Mucosa of rectum (tissue), 2 donors: ENCODE results near the gene RTN4IP1.
"Not testable (repeated sequence)": the region's sequence is repeated elsewhere in the genome, so short reads cannot be mapped to it uniquely, and the experiment has no call there.

Experiments used
- H3K27ac ChIP-seq, 2 donors: one replicate each; pipeline ENCODE4 v1.7.0; 2013; ENCODE audit warnings: inconsistent platforms in 2 of 2, low read depth in 2 of 2, low read length in 2 of 2
- H3K27me3 ChIP-seq, 2 donors: one replicate each; pipeline ENCODE4 v1.7.0; 2013; ENCODE audit warnings: low read length in 2 of 2; ENCODE audit not compliant: control insufficient read depth in 2 of 2, insufficient read depth in 2 of 2
- H3K36me3 ChIP-seq, 2 donors: one replicate each; pipeline ENCODE4 v1.7.0; 2013; ENCODE audit warnings: low read length in 2 of 2; ENCODE audit not compliant: control insufficient read depth in 2 of 2, insufficient read depth in 2 of 2
- H3K4me1 ChIP-seq, 2 donors: one replicate each; pipeline ENCODE4 v1.7.0; 2013; ENCODE audit warnings: low read length in 2 of 2, mild to moderate bottlenecking in 1 of 2; ENCODE audit not compliant: control insufficient read depth in 2 of 2, insufficient read depth in 2 of 2
- H3K4me3 ChIP-seq, 2 donors: one replicate each; pipeline ENCODE4 v1.7.0; 2013; ENCODE audit warnings: low read length in 2 of 2
- H3K9ac ChIP-seq, 2 donors: one replicate each; pipeline ENCODE4 v1.7.0; 2013; ENCODE audit warnings: low read length in 2 of 2, low read depth in 1 of 2, mild to moderate bottlenecking in 1 of 2
- H3K9me3 ChIP-seq, 2 donors: one replicate each; pipeline ENCODE4 v1.7.0; 2013; ENCODE audit warnings: low read length in 2 of 2; ENCODE audit not compliant: control insufficient read depth in 2 of 2
- donor health status: healthy.
- donor health status: Normal muscosa, but diverticular disease.

The RTN4IP1 gene

GRCh38 chr6:106549521-106549920 is 79.8 kb downstream of the RTN4IP1 start:
- Histone ChIP-seq H3K27me3 (no peaks in the 10 kb centered on the region), H3K9me3 (no peaks in the 10 kb centered on the region), H3K36me3 (peaks cover 34 to 48% of the 10 kb centered on the region in 2 donors), H3K4me1 (peaks cover 2 to 3% of the 10 kb centered on the region in 2 donors), H3K9ac (no peak overlapping the region), H3K27ac (no peak overlapping the region), H3K4me3 (no peak overlapping the region)

- not testable (repeated sequence) for H3K27ac ChIP-seq
- peaks cover 34 to 48% of the 10 kb centered on the region in 2 donors for H3K36me3 ChIP-seq
Measured at GRCh38 chr6:106548926-106549455, 80.3 kb downstream of the RTN4IP1 start.

GRCh38 chr6:106547601-106548453 is 81.5 kb downstream of the RTN4IP1 start:
- Histone ChIP-seq H3K4me3 (no peak overlapping the region), H3K36me3 (peaks cover 27 to 40% of the 10 kb centered on the region in 2 donors), H3K9ac (no peak overlapping the region), H3K27ac (peak overlapping the region; percentile 11 to 50), H3K4me1 (peaks cover 2 to 3% of the 10 kb centered on the region in 2 donors), H3K27me3 (no peaks in the 10 kb centered on the region), H3K9me3 (no peaks in the 10 kb centered on the region)

More at GRCh38 chr6:106548926-106549455, 80.3 kb downstream of the RTN4IP1 start:
- not testable (repeated sequence) for H3K4me3 ChIP-seq, H3K27me3 ChIP-seq, H3K4me1 ChIP-seq, H3K9ac ChIP-seq, H3K9me3 ChIP-seq

- Histone ChIP-seq H3K9ac (no peak overlapping the region), H3K9me3 (no peaks in the 10 kb centered on the region), H3K4me3 (no peak overlapping the region), H3K4me1 (peaks cover 2 to 3% of the 10 kb centered on the region in 2 donors), H3K27ac (peak overlapping the region; percentile 11 to 50), H3K27me3 (no peaks in the 10 kb centered on the region), H3K36me3 (peaks cover 23 to 37% of the 10 kb centered on the region in 2 donors)
Measured at GRCh38 chr6:106546691-106547414, 82.4 kb downstream of the RTN4IP1 start.

GRCh38 chr6:106546261-106546690 is 83.0 kb downstream of the RTN4IP1 start:
- Histone ChIP-seq H3K4me1 (peaks cover 2 to 3% of the 10 kb centered on the region in 2 donors), H3K36me3 (peaks cover 23 to 40% of the 10 kb centered on the region in 2 donors), H3K27ac (peak overlapping the region in 1 of 2 donors; percentile 50), H3K9me3 (no peaks in the 10 kb centered on the region), H3K4me3 (no peak overlapping the region), H3K27me3 (no peaks in the 10 kb centered on the region), H3K9ac (no peak overlapping the region)

- Histone ChIP-seq H3K9ac (no peak overlapping the region), H3K36me3 (peaks cover 17 to 29% of the 10 kb centered on the region in 2 donors), H3K27me3 (no peaks in the 10 kb centered on the region), H3K4me3 (no peak overlapping the region), H3K27ac (no peak overlapping the region), H3K9me3 (no peaks in the 10 kb centered on the region), H3K4me1 (peaks cover 0 to 4% of the 10 kb centered on the region in 2 donors)
Measured at GRCh38 chr6:106540907-106541306, 88.4 kb downstream of the RTN4IP1 start.

GRCh38 chr6:106540432-106540831 is 88.9 kb downstream of the RTN4IP1 start:
- H3K9ac ChIP-seq = no peak overlapping the region
- peaks cover 0 to 4% of the 10 kb centered on the region in 2 donors for H3K4me1 ChIP-seq
- H3K4me3 ChIP-seq = no peak overlapping the region
- H3K27me3 ChIP-seq = no peaks in the 10 kb centered on the region
- H3K27ac ChIP-seq = no peak overlapping the region
- peaks cover 17 to 28% of the 10 kb centered on the region in 2 donors for H3K36me3 ChIP-seq
- H3K9me3 ChIP-seq = no peaks in the 10 kb centered on the region

- H3K36me3 ChIP-seq = peaks cover 15 to 26% of the 10 kb centered on the region in 2 donors
- no peak overlapping the region for H3K9ac ChIP-seq
- no peaks in the 10 kb centered on the region for H3K27me3 ChIP-seq
- H3K9me3 ChIP-seq = no peaks in the 10 kb centered on the region
- no peak overlapping the region for H3K4me3 ChIP-seq
- peaks cover 0 to 4% of the 10 kb centered on the region in 2 donors for H3K4me1 ChIP-seq
- H3K27ac ChIP-seq = no peak overlapping the region
Measured at GRCh38 chr6:106539936-106540335, 89.4 kb downstream of the RTN4IP1 start.

GRCh38 chr6:106538145-106538544 is 91.2 kb downstream of the RTN4IP1 start:
- peaks cover 3 to 22% of the 10 kb centered on the region in 2 donors for H3K36me3 ChIP-seq
- no peak overlapping the region for H3K9ac ChIP-seq
- H3K4me3 ChIP-seq = no peak overlapping the region
- no peaks in the 10 kb centered on the region for H3K9me3 ChIP-seq
- H3K27ac ChIP-seq = no peak overlapping the region
- H3K27me3 ChIP-seq = no peaks in the 10 kb centered on the region
- peaks cover 0 to 4% of the 10 kb centered on the region in 2 donors for H3K4me1 ChIP-seq

- no peaks in the 10 kb centered on the region for H3K27me3 ChIP-seq
- no peak overlapping the region for H3K9ac ChIP-seq
- no peaks in the 10 kb centered on the region for H3K9me3 ChIP-seq
- H3K36me3 ChIP-seq = peaks cover 7 to 26% of the 10 kb centered on the region in 2 donors
- H3K27ac ChIP-seq = no peak overlapping the region
- H3K4me1 ChIP-seq = peaks cover 0 to 4% of the 10 kb centered on the region in 2 donors
- no peak overlapping the region for H3K4me3 ChIP-seq
Measured at GRCh38 chr6:106537662-106538061, 91.6 kb downstream of the RTN4IP1 start.
